ENCODE data around the gene TFB2M. TPM values are rescaled to one million over a fixed set of nuclear protein-coding genes. Genes with fewer than 3 reads are reported as not detected.

The TFB2M gene
- total and polyA plus RNA-seq, 2 of the 13 experiments (the other 11 are each of a cell fraction or from before 2014, with no cell fraction given) = 15.7 to 31.4 TPM

DNA sequence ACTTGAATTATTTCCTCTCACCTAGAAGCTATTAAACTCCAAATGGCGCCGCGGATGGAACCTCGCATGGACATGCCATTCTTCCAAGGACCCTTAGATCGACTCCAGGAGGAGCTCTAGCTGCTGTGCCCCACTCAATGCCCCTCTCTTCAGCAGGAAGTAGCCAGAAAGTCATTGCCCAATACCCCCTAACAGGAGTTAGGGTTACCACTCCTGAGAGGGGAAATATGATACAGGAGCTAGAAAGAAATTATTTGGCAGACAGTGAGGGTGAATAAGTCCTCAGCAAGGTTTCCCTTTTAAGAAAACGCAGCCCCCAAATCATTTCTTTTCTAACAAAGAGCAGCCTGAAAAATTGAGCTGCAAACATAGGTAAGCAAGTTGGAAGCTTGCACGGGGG is 28.6 kb downstream of the TFB2M start:
- H3K9ac ChIP-seq (ENCODE audit: insufficient read depth, low read depth, low read length) = no peak overlapping the region
- H3K4me1 ChIP-seq (ENCODE audit: insufficient read depth, low read length) = no peaks in the 10 kb centered on the region
- H3K36me3 ChIP-seq (replicated peaks in 1 of 2; ENCODE audit: control insufficient read depth in 1 of 2, insufficient read depth in 2 of 2, low read length in 2 of 2) = peaks cover 4 to 10% of the 10 kb centered on the region in 2 experiments
- H3K4me3 ChIP-seq (replicated peaks in 1 of 3; ENCODE audit: insufficient read depth in 1 of 3, low read depth in 2 of 3, low read length in 3 of 3) = no peak overlapping the region
- BruUV-seq (replicated peaks) = no TSS peak
- ChIA-PET CTCF (ENCODE audit: low intra/inter-chr PET ratio, low total read pairs) (no interaction called here), POLR2A (no interaction called here)
- no peak for ATAC-seq
- in situ Hi-C loops (cut with HindIII; ENCODE audit: extremely low pct_ligation_motif_present, low pct_unique_long_range_greater_than_20kb) = no loop called here
- H4K20me1 ChIP-seq (ENCODE audit: insufficient read depth, low read length) = no peaks in the 10 kb centered on the region
- H3K27me3 ChIP-seq (ENCODE audit: control insufficient read depth in 1 of 2, insufficient read depth in 2 of 2, low read length in 2 of 2) = peaks cover 0 to 4% of the 10 kb centered on the region in 2 experiments; a peak in 1 of 5 replicates
- no peak overlapping the region for H3K4me2 ChIP-seq (ENCODE audit: low read depth, low read length)
- intact Hi-C loops (cut with micrococcal nuclease; ENCODE audit: unreplicated experiment) = no loop called here
- H2AFZ ChIP-seq (ENCODE audit: low read length) = no peak overlapping the region
- H3K79me2 ChIP-seq (ENCODE audit: insufficient read depth, low read length) = no peaks in the 10 kb centered on the region
- 82% methylated on average over 7 of the region's 7 CpGs for WGBS (ENCODE audit: low lambda C conversion rate)
- DNase-seq (ENCODE audit: low spot score) = no peak
- no peak for FAIRE-seq
- H3K9me3 ChIP-seq (ENCODE audit: low read length) = no peaks in the 10 kb centered on the region
- no peak overlapping the region for H3K27ac ChIP-seq (ENCODE audit: extremely low read length, insufficient read depth, low read length)
- TF ChIP-seq MEF2D (CRISPR knock-in tag; IDR thresholded peaks at IDR 0.05) (no peak), NKX3-1 (CRISPR knock-in tag; IDR thresholded peaks at IDR 0.05) (no peak), ZNF547 (CRISPR knock-in tag; IDR thresholded peaks at IDR 0.05) (no peak), WIZ (CRISPR knock-in tag; IDR thresholded peaks at IDR 0.05) (no peak), ZC3H4 (CRISPR knock-in tag; IDR thresholded peaks at IDR 0.05; ENCODE audit: borderline replicate concordance) (no peak), ZSCAN12 (CRISPR knock-in tag; IDR thresholded peaks at IDR 0.05) (no peak), ZNF160 (CRISPR knock-in tag; IDR thresholded peaks at IDR 0.05) (no peak), HNRNPK (IDR thresholded peaks at IDR 0.05; ENCODE audit: low read depth, low read length, poor library complexity, severe bottlenecking) (no peak)
- TF ChIP-seq, protein P1, sequence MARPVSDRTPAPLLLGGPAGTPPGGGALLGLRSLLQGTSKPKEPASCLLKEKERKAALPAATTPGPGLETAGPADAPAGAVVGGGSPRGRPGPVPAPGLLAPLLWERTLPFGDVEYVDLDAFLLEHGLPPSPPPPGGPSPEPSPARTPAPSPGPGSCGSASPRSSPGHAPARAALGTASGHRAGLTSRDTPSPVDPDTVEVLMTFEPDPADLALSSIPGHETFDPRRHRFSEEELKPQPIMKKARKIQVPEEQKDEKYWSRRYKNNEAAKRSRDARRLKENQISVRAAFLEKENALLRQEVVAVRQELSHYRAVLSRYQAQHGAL (CRISPR knock-in tag; IDR thresholded peaks at IDR 0.05; ENCODE audit: not compliant biosample characterization) = no peak
- TF ChIP-seq, protein P2, sequence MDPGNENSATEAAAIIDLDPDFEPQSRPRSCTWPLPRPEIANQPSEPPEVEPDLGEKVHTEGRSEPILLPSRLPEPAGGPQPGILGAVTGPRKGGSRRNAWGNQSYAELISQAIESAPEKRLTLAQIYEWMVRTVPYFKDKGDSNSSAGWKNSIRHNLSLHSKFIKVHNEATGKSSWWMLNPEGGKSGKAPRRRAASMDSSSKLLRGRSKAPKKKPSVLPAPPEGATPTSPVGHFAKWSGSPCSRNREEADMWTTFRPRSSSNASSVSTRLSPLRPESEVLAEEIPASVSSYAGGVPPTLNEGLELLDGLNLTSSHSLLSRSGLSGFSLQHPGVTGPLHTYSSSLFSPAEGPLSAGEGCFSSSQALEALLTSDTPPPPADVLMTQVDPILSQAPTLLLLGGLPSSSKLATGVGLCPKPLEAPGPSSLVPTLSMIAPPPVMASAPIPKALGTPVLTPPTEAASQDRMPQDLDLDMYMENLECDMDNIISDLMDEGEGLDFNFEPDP (CRISPR knock-in tag; conservative IDR thresholded peaks at IDR 0.05) = no peak
